ENCODE results near the gene GPN2. TPM values are rescaled to one million over a fixed set of nuclear protein-coding genes. Genes with fewer than 3 reads are reported as not detected.
A peak's percentile ranks its signal among the peaks of the same experiment; 100 is the strongest.

Gene GPN2
- total RNA-seq, 2 donors from 2014 or later = 32.4 to 36.2 TPM

DNA sequence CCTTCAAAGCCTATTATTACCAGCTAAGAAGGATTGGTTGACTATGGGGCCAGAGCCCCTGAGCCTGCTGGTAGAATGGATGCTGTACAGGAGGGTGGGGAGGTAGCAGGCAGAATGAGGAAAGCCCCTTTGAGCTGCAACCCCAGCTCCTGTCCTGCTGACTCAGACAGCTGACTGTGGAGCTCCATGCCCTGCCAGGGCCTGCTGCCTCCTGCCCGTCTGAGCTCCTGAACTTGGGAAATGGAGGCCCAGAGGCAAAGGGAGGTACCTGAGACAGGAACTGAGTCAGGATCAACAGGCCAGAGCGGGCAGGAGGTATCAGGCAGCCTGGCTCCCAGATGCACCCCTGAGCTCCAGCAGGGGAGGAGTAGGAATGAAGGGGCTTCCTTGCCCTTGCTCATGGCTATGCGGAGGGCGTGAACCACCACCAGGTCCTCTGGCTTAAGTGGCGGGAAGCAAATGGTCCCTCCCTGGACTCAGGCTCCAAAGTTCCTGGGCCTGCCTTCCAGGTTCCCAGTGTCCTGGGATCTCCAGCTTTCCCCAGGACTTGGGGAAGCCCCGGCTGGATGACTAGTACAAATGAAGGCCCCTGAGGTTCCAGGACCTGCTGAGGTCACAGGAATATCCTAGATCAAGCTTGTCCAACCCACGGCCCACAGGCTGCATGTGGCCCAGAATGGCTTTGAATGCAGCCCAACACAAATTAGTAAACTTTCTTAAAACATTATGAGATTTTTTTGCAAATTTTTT lies 31.0 kb downstream of the GPN2 start:
- H3K36me3 ChIP-seq = no peaks in the 10 kb centered on the region
- no peaks in the 10 kb centered on the region for H3K27me3 ChIP-seq
- no peaks in the 10 kb centered on the region for H3K9me3 ChIP-seq
- H3K4me1 ChIP-seq = peaks cover 4% of the 10 kb centered on the region
- no peak overlapping the region for H3K27ac ChIP-seq
- no peak for DNase-seq
- H3K9ac ChIP-seq (ENCODE audit: low read depth in 2 of 2, low read length in 2 of 2) = no peak overlapping the region
- intact Hi-C loops (cut with DNase I) = no loop called here
- TF ChIP-seq, protein P1, sequence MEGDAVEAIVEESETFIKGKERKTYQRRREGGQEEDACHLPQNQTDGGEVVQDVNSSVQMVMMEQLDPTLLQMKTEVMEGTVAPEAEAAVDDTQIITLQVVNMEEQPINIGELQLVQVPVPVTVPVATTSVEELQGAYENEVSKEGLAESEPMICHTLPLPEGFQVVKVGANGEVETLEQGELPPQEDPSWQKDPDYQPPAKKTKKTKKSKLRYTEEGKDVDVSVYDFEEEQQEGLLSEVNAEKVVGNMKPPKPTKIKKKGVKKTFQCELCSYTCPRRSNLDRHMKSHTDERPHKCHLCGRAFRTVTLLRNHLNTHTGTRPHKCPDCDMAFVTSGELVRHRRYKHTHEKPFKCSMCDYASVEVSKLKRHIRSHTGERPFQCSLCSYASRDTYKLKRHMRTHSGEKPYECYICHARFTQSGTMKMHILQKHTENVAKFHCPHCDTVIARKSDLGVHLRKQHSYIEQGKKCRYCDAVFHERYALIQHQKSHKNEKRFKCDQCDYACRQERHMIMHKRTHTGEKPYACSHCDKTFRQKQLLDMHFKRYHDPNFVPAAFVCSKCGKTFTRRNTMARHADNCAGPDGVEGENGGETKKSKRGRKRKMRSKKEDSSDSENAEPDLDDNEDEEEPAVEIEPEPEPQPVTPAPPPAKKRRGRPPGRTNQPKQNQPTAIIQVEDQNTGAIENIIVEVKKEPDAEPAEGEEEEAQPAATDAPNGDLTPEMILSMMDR (IDR thresholded peaks at IDR 0.05) = no peak
- H3K4me3 ChIP-seq = no peak overlapping the region

DNA sequence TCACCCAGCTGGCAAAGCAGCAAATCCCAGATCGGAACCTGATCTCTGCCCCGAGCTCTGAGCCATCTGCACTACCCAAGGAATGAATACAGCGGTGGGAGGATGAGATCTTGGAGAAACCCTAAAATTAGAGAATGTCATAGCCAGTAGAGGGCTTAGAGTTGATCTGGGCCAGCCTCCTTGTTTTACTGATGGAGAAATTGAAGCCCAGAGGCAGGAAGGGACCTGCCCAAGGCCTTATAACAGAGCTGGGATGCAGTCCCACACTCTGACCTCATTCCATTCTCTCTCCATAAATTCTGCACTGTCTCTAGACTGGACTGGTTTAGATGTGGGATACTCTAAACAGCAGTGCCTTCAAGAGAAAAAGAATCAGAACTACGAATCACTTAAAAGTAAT lies 31.9 kb downstream of the GPN2 start:
- H3K9me3 ChIP-seq = no peaks in the 10 kb centered on the region
- no peaks in the 10 kb centered on the region for H3K27me3 ChIP-seq
- intact Hi-C loops (cut with DNase I) = no loop called here
- H3K4me1 ChIP-seq = peaks cover 11% of the 10 kb centered on the region
- TF ChIP-seq, protein P1 (IDR thresholded peaks at IDR 0.05) = no peak
- H3K9ac ChIP-seq (ENCODE audit: low read depth in 2 of 2, low read length in 2 of 2) = no peak overlapping the region
- no peak overlapping the region for H3K4me3 ChIP-seq
- DNase-seq = no peak
- no peaks in the 10 kb centered on the region for H3K36me3 ChIP-seq
- H3K27ac ChIP-seq = no peak overlapping the region

DNA sequence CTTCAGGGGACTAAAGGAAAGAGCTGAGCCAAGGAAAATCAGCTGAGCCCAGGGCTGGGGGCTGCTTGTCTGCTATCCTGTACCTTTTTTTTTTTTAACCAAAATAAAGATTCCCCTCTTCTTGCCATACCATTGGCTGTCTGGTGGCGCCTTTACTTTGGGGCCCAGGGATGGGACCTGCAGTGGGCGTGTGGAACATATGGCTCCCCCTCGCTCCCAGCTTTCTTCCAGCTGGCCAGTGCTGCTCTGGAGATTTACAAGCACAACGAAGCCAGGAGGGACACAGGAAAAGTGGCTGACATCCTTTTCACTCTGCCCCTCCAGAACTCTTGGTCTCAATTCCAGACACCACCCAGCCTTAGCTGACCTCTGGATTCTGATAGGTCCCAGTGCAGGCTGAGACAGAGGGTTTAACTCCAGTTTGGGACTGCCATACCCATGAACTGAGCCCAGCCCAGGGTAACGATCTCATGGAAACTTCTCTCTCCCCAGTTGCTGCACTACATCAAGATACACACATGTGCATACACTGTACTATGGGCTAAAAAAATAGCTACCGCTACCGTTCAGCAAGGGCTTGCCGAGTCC lies 32.5 kb downstream of the GPN2 start:
- Histone ChIP-seq H3K36me3 (no peaks in the 10 kb centered on the region), H3K27me3 (no peaks in the 10 kb centered on the region), H3K9me3 (no peaks in the 10 kb centered on the region), H3K4me3 (no peak overlapping the region), H3K27ac (no peak overlapping the region), H3K9ac (ENCODE audit: low read depth in 2 of 2, low read length in 2 of 2) (no peak overlapping the region), H3K4me1 (peaks cover 11% of the 10 kb centered on the region)
- intact Hi-C loops (cut with DNase I) = no loop called here
- no peak for DNase-seq
- TF ChIP-seq, protein P1 (IDR thresholded peaks at IDR 0.05) = no peak

DNA sequence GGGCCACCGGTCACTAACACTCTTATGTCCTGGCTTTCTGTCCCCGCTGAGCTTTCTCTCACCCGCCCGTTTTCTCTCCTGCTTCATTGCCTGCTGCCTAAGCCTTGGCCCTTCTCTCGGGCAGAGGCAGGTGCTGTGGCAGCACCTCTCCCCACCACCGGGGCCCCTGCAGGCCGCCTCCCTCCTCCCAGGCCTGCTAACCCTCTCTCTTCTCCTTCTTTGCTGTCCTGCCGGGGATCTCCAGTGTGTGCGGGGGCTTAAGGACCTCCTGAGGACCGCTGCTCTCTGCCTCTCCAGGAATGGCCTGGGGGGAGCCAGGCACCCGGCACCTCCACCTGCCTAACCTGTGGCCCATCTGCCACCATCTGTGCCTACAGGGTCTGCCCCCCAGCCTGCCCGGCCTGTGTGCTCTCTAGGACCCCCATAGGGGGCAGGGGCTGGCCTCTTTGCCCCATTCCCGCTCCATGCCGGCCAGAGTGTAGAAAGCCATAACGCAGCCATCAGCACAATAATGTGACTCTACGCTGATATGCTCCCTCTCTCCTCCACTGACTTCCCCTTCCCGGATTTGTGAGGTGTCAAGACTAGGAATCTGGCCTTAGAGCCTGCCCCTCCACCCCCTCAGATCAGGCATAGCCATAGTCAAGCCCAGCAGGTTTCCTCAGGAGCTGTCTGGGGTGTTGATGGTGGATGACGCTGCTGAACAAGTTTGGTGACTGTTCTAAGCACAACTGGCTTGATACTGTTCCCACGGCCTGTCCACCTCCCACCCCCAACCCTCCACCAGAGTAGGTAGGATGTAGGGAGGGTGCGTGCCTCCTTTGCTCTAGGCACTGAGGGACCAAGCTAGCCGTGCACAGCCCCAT lies 33.2 kb downstream of the GPN2 start:
- Histone ChIP-seq H3K9me3 (no peaks in the 10 kb centered on the region), H3K27ac (no peak overlapping the region), H3K27me3 (no peaks in the 10 kb centered on the region), H3K4me1 (peaks cover 11% of the 10 kb centered on the region), H3K9ac (ENCODE audit: low read depth in 2 of 2, low read length in 2 of 2) (no peak overlapping the region), H3K36me3 (peaks cover 7% of the 10 kb centered on the region), H3K4me3 (no peak overlapping the region)
- no peak for DNase-seq
- intact Hi-C loops (cut with DNase I) = no loop called here
- TF ChIP-seq, protein P1 (IDR thresholded peaks at IDR 0.05) = no peak

DNA sequence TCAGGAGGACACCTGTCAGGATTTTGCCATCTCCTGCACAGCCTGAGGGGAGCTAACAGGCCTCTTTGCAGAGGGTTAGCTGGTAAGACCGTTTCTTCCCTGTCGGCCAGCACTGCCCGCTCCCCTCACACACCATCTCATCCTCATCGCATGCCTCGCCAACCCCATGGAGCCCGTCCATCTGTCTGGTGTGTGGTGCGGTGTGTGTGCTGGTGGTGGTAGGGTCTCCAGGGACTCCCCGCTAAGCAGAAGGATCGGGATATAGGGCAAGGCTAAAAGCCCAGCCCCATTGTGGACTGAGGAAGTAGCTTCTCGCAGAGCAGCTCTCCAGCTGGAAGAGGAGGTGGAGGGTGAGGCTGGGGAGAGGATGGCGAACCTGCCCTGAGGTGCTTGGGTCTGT lies 33.9 kb downstream of the GPN2 start:
- DNase-seq = no peak
- Histone ChIP-seq H3K4me3 (no peak overlapping the region), H3K36me3 (peaks cover 13% of the 10 kb centered on the region), H3K27me3 (no peaks in the 10 kb centered on the region), H3K9ac (ENCODE audit: low read depth in 2 of 2, low read length in 2 of 2) (peak overlapping the region in 1 of 2 donors; percentile 3), H3K27ac (no peak overlapping the region), H3K9me3 (no peaks in the 10 kb centered on the region), H3K4me1 (peaks cover 11% of the 10 kb centered on the region)
- intact Hi-C loops (cut with DNase I) = no loop called here
- TF ChIP-seq, protein P1 (IDR thresholded peaks at IDR 0.05) = no peak

Data from colonic mucosa (tissue), 4 donors.